Uterus (tissue), 4 donors: ENCODE data around the gene PDE8A. TPM values are rescaled to one million over a fixed set of nuclear protein-coding genes. Genes with fewer than 3 reads are reported as not detected.

ENCODE experiments used
- DNase-seq, 2 donors: peaks; one replicate each; pipeline ENCODE4 v3.0.0-alpha.2; 2019 to 2020
- H3K27ac ChIP-seq, 2 donors: fragments of 200-600 bp; sonication (generic); 1 replicate in 1 of 2; 2 replicates in 1 of 2; pipeline ENCODE4 v1.5.1; 2016 to 2018
- H3K27me3 ChIP-seq, 2 donors: fragments of 200-600 bp; sonication (generic); one replicate each; pipeline ENCODE4 v1.5.1; 2018 to 2019; ENCODE audit warnings: control low read depth in 1 of 2
- H3K36me3 ChIP-seq, 2 donors: fragments of 200-600 bp; sonication (generic); one replicate each; pipeline ENCODE4 v1.5.1; 2019; ENCODE audit warnings: control low read depth in 1 of 2
- H3K4me1 ChIP-seq, 2 donors: fragments of 200-600 bp; sonication (generic); one replicate each; pipeline ENCODE4 v1.5.1; 2018 to 2019; ENCODE audit warnings: control low read depth in 1 of 2
- H3K4me3 ChIP-seq, 2 donors: fragments of 200-600 bp; sonication (generic); 1 replicate in 1 of 2; 2 replicates in 1 of 2; pipeline ENCODE4 v1.5.1; 2018 to 2019; ENCODE audit warnings: mild to moderate bottlenecking in 1 of 2
- H3K9me3 ChIP-seq, 2 donors: fragments of 200-600 bp; sonication (generic); one replicate each; pipeline ENCODE4 v1.5.1; 2019; ENCODE audit warnings: control low read depth in 1 of 2
- CTCF ChIP-seq, 4 experiments: fragments of 200-600 bp in 2 of 4; fragments of 450-650 bp in 2 of 4; sonication (generic) in 2 of 4; IDR thresholded peaks; one replicate each; pipeline ENCODE4 v1.5.1; 2016 to 2019; ENCODE audit warnings: antibody characterized with exemption in 4 of 4, mild to moderate bottlenecking in 2 of 4, moderate library complexity in 1 of 4
- POLR2A ChIP-seq, 2 donors: fragments of 450-650 bp; IDR thresholded peaks; one replicate each; pipeline ENCODE4 v1.6.1; 2016; ENCODE audit warnings: antibody characterized with exemption in 2 of 2, mild to moderate bottlenecking in 1 of 2, moderate library complexity in 1 of 2
- intact Hi-C: fragments of 100-400 bp; cut with DNase I; formaldehyde crosslinking; loops from one replicate; pipeline ENCODE4 v1.15.1; 2023; ENCODE audit warnings: low total_unique reads
- total RNA-seq, 4 donors: library from RNA; depleted of rRNA in 3 of 4; stranded (reverse); fragments of >200 nt in 3 of 4; gene quantifications; one replicate each; pipeline versions ENCODE4 v1.1.0 to v1.2.4, GENCODE V29; 2014 to 2023
- donor health status: DM: yes; HTN: yes; CAD: no.

The PDE8A gene
- total RNA-seq, 4 donors from 2014 or later = 25.1 to 67.0 (median 34.0) TPM

- DNase-seq = no peak
- intact Hi-C loops = no loop called here
Observed at GRCh38 chr15:84953136-84953535, 28.5 kb upstream of the PDE8A start.

GRCh38 chr15:84953726-84954125 lies 27.9 kb upstream of the PDE8A start:
- no peaks in the 10 kb centered on the region for H3K4me1 ChIP-seq
- no peaks in the 10 kb centered on the region for H3K36me3 ChIP-seq
- DNase-seq = no peak
- intact Hi-C loops = no loop called here
- H3K27me3 ChIP-seq = no peaks in the 10 kb centered on the region
- H3K9me3 ChIP-seq = no peaks in the 10 kb centered on the region
- no peak overlapping the region for H3K4me3 ChIP-seq
- H3K27ac ChIP-seq = no peak overlapping the region
- TF ChIP-seq POLR2A (IDR thresholded peaks at IDR 0.05) = no peak

More at GRCh38 chr15:84953136-84953535, 28.5 kb upstream of the PDE8A start:
- Histone ChIP-seq H3K9me3 (no peaks in the 10 kb centered on the region), H3K27me3 (no peaks in the 10 kb centered on the region), H3K36me3 (no peaks in the 10 kb centered on the region), H3K27ac (no peak overlapping the region), H3K4me1 (no peaks in the 10 kb centered on the region), H3K4me3 (no peak overlapping the region)
- TF ChIP-seq CTCF (IDR thresholded peaks at IDR 0.05) = no peak
- no peak for TF ChIP-seq POLR2A (IDR thresholded peaks at IDR 0.05)

- no peaks in the 10 kb centered on the region for H3K9me3 ChIP-seq
- peak; percentile 79 to 90 (median 87) for TF ChIP-seq CTCF (IDR thresholded peaks at IDR 0.05)
- no peak for TF ChIP-seq POLR2A (IDR thresholded peaks at IDR 0.05)
- no peaks in the 10 kb centered on the region for H3K4me1 ChIP-seq
- H3K27me3 ChIP-seq = no peaks in the 10 kb centered on the region
- H3K36me3 ChIP-seq = no peaks in the 10 kb centered on the region
- no peak overlapping the region for H3K4me3 ChIP-seq
- DNase-seq = peak; percentile 70 to 75
- no peak overlapping the region for H3K27ac ChIP-seq
- intact Hi-C loops = no loop called here
Observed at GRCh38 chr15:84955089-84955848, 26.4 kb upstream of the PDE8A start.

- Histone ChIP-seq H3K4me1 (no peaks in the 10 kb centered on the region), H3K4me3 (no peak overlapping the region), H3K27me3 (no peaks in the 10 kb centered on the region), H3K9me3 (no peaks in the 10 kb centered on the region), H3K27ac (no peak overlapping the region), H3K36me3 (no peaks in the 10 kb centered on the region)
- intact Hi-C loops = no loop called here
- no peak for DNase-seq
- no peak for TF ChIP-seq CTCF (IDR thresholded peaks at IDR 0.05)
- TF ChIP-seq POLR2A (IDR thresholded peaks at IDR 0.05) = no peak
Observed at GRCh38 chr15:84956199-84956598, 25.5 kb upstream of the PDE8A start.

- no peak for TF ChIP-seq POLR2A (IDR thresholded peaks at IDR 0.05)
- no peak for TF ChIP-seq CTCF (IDR thresholded peaks at IDR 0.05)
- Histone ChIP-seq H3K9me3 (no peaks in the 10 kb centered on the region), H3K36me3 (no peaks in the 10 kb centered on the region), H3K4me3 (no peak overlapping the region), H3K27ac (no peak overlapping the region), H3K4me1 (no peaks in the 10 kb centered on the region), H3K27me3 (no peaks in the 10 kb centered on the region)
- intact Hi-C loops = loop anchor here (10.0 kb wide), 1 partner anchor 84 kb away; no protein-coding TSS in a partner anchor
- DNase-seq = no peak
Observed at GRCh38 chr15:84960391-84961113, 21.1 kb upstream of the PDE8A start.
